Stimulated activated CD8-positive, alpha-beta memory T cell treated with anti-CD3 and anti-CD28 coated beads, Interleukin-15, amount 100 ng/mL, for 1 hour (primary cell): ENCODE measurements around the gene GNA12.
"Not testable (repeated sequence)": the region's sequence is repeated elsewhere in the genome, so short reads cannot be mapped to it uniquely, and the experiment has no call there.

Source experiments
- DNase-seq: peaks from one replicate; pipeline ENCODE4 v3.0.0-alpha.2; 2020; ENCODE audit warnings: low read depth

Gene GNA12

GRCh38 chr7:2864999-2865670 is 21.0 kb upstream of the GNA12 start:
- DNase-seq: peak; percentile 49

GRCh38 chr7:2864204-2864985 is 20.3 kb upstream of the GNA12 start:
- DNase-seq: no peak

DNA sequence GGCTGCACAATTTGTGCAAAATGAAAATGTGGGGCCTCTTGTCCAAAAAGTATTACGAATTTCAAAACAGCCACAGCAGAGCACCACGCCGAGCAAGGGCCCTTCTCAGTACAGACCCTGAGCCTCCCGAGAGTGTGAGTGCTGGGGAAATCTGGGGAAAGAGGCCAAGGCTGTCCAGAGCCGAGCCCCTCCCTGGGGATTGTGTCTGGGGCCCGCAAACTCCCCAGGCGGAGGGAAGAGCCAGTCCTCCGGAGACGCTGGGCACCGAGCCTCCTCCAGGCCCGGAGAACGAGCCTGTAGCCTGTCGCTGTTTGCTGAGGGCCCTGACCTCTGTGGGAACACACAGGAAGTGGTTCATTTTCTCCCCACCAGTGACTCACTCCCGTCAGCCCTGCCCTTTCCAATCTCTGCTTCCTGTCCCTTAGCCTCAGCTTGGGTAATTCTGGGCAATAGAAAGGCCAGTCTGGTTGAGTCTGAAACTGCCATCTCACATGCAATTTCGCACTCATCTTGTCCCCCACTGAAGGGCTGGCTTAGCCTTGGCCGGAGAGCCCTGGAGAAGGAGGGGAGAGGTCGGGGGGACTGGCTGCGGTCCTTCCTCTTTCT is 19.5 kb upstream of the GNA12 start:
- peak; percentile 42 for DNase-seq

GRCh38 chr7:2862831-2863361 is 18.8 kb upstream of the GNA12 start:
- DNase-seq: no peak

DNA sequence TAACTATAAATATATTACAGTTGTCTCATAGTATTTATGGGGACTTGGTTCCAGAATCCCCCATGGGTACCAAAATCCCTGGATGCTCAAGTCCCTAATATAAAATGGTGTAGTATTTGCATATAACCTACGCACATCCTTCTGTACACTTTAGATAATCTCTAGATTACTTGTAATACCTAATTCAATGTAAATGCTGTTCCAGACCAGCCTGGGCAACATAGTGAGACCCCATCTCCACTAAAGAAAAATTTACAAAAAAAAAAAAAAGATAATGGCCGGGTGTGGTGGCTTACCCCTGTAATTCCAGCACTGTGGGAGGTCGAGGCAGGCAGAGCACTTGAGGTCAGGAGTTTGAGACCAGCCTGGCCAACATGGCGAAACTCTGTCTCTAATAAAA is 17.4 kb upstream of the GNA12 start:
- DNase-seq: no peak

- DNase-seq: no peak
These were observed 16.6 kb upstream of the GNA12 start for GRCh38 chr7:2860627-2861133.

DNA sequence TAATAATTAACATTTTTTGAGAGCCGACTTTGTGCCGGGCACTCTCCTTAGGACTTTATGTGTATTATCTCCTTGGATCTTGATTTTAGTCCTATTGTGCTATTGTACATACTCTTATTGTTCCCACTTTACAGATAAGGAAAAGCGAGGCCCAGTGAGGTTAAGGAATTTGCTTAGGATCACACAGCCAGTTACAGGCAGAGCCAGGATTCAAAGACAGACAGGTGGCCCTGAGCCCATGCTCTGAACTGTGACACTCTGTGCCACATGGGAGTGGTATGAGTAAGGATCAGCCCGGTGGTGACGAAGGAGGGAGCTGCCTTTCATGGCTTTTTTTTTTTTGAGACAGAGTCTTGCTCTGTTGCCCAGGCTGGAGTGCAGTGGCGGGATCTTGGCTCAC is 15.8 kb upstream of the GNA12 start:
- DNase-seq: no peak

DNA sequence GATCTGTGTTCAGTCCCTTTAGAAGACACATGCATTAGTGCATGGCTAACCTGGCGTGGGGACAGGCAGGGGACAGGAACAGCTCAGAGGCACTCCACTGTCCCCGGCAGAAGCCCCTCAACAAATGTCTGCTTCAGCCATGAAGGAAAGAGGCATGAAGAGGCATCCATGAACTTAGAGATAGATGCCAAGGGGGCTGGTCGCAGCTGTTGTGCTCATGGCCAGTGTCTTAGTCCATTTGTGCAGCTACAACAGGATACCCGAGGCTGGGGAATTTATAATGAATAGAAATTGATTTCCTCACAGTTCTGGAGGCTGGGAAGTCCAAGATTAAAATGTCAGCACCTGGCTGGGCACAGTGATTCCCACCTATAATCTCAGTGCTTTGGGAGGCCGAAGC is 14.5 kb upstream of the GNA12 start:
- DNase-seq: no peak

DNA sequence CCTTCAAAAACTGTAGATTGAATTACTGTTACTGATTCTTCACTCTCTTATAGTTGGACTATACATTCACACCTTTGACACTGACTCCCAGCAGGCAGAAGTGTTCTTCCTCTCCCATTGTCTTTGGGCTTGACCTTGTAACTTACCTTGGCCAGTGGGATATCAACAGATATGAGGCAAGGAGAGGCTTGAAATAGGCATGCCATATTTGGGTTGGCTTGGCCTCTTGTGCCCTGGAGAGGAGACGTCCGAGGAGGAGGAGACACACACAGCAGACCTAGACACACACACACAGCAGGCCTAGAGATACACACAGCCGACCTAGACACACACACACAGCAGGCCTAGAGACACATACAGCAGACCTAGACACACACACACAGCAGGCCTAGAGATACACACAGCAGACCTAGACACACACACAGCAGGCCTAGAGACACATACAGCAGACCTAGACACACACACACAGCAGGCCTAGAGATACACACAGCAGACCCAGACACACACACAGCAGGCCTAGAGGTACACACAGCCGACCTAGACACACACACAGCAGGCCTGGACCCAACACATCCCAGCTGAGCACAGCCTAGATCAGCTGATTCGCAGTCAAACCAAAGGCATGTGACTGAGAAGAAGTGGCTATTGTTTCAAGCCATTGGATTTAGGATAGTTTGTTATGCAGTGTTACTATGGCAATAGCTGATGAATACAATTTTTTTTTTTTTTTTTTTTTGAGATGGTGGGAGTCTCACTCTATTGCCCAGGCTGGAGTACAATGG is 12.5 kb upstream of the GNA12 start:
- DNase-seq: no peak

DNA sequence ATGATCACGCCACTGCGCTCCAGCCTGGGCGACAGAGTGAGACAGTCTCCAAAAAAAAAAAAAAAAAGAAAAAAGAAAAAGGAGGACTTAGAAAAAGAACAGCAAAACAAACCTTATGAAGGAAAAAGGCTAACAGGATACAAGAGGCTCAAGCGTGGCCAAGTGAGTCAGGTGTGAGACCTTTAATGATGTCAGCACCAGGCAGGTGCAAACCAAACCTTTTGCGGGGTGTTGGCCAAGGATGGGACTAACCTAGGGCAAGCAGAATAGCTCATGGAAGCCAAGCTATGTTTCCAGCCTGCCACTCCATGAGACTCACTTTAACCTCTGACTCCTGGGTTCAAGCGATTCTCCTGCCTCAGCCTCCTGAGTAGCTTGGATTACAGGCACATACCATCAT is 11.3 kb upstream of the GNA12 start:
- no peak for DNase-seq

DNA sequence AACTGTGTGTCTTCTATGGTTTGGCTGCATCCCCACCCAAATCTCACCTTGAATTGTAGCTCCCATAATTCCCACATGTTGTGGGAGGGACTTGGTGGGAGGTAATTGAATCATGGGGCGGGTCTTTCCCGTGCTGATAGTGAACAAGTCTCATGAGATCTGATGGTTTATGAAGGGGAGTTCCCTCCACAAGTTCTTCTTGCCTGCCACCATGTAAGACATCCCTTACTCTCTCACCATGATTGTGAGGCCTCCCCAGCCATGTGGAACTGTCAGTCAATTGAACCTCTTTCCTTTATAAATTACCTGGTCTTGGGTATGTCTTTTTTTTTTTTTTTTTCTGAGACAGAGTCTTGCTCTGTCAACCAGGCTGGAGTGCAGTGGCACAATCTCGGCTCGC is 9.4 kb upstream of the GNA12 start:
- DNase-seq: not testable (repeated sequence)

GRCh38 chr7:2853147-2853546 is 9.0 kb upstream of the GNA12 start:
- no peak for DNase-seq

- no peak for DNase-seq
These were observed 7.4 kb upstream of the GNA12 start for GRCh38 chr7:2851497-2851896.

DNA sequence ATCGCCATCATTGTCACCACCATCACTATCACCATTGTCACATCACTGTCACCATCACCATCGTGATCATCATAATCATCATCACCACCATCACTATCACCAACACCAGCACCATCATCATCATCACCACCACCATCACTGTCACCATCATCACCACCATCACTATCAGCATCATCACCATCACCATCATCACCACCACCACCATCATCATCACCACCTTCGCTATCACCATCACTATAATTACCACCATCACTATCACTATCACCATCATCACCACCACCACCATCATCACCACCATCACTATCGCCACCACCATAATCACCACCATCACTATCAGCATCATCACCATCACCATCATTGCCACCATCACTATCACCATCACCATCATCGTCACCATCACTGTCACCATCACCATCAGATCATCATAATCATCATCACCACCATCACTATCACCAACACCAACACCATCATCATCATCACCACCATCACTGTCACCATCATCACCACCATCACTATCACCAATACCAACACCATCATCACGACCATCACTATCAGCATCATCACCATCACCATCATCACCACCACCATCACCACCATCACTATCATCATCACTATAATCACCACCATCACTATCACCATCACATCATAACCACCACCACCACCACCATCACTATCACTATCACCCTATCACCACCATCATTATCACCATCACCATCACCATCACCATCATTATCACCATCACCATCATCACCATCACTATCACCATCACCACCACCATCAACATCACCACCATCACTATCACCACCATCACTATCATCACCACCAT is 6.0 kb upstream of the GNA12 start:
- no peak for DNase-seq

GRCh38 chr7:2845034-2845592 is 1.0 kb upstream of the GNA12 start:
- no peak for DNase-seq

GRCh38 chr7:2843711-2844152 is 376 bp downstream of the GNA12 start:
- no peak for DNase-seq

DNA sequence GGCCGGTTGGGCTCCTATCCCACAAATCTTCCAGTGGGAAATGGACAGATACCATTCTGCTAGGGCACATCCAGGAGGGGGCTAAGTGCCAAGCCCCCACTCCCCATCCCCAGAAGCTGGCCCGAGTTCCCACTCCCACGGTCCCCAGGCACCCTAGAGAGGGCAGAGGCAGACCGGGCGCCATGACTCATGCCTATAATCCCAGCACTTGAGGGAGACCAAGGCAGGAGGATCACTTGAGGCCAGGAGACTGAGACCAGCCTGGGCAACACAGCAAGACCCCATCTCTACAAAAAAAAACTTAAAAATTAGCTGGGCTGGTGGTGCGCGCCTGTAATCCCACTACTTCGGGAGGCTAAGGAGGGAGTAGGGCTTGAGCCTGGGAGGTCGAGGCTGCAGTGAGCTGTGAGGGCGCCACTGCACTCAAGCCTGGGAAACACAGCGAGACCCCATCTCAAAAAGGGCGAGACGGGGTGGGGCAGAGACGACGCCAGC is 870 bp downstream of the GNA12 start:
- DNase-seq: no peak

- DNase-seq: no peak
These were observed 2.2 kb downstream of the GNA12 start for GRCh38 chr7:2841907-2842306.

GRCh38 chr7:2840458-2840857 is 3.6 kb downstream of the GNA12 start:
- DNase-seq: no peak

DNA sequence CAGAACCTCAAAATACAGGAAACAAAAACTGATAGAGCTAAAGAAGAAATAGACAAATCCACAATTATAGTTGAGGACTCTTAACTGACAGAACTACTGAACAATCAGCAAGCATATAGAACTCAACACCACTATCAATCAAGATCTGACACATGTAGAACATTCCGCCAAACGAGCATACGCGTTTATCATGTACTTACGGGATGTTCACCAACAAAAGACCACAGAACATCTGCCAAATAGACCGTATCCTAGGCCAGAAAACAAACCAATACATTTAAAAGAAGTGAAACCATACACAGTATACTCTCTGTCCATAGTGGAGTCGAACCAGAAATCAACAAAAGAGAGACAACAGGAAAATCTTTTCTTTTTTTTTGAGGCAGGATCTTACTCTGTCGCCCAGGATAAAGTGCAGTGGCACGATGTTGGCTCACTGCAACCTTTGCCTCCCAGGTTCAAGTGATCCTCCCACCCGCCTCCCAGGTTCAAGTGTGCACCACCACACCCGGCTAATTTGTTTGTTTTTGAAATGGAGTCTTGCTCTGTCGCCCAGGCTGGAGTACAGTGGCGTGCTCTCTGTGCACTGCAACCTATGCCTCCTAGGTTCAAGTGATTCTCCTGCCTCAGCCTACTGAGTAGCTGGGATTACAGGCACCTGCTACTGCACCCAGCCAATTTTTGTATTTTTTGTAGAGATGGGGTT is 5.1 kb downstream of the GNA12 start:
- no peak for DNase-seq
